Prostate gland (tissue), 2 donors: ENCODE measurements around the gene TMEM231. TPM values are rescaled to one million over a fixed set of nuclear protein-coding genes. Genes with fewer than 3 reads are reported as not detected.
"Not testable (repeated sequence)": the region's sequence is repeated elsewhere in the genome, so short reads cannot be mapped to it uniquely, and the experiment has no call there.

Experiments
- DNase-seq: peaks from one replicate; pipeline ENCODE4 v3.0.0-alpha.2; 2019; ENCODE audit warnings: low spot score
- H3K27ac ChIP-seq, 2 donors: fragments of 200-600 bp; sonication (generic); 2 replicates each; pipeline ENCODE4 v1.5.1; 2017 to 2019
- H3K27me3 ChIP-seq: fragments of 200-600 bp; sonication (generic); replicated peaks from 2 replicates; pipeline ENCODE4 v1.5.1; 2019; ENCODE audit not compliant: insufficient read depth
- H3K36me3 ChIP-seq, 2 donors: fragments of 200-600 bp; sonication (generic); 1 replicate in 1 of 2; 2 replicates in 1 of 2; pipeline versions ENCODE4 v1.5.1 to v1.8.1; 2017 to 2019
- H3K4me1 ChIP-seq: fragments of 200-600 bp; sonication (generic); replicated peaks from 2 replicates; pipeline ENCODE4 v1.5.1; 2019
- H3K4me3 ChIP-seq, 2 donors: fragments of 200-600 bp; sonication (generic); 2 replicates each; pipeline ENCODE4 v1.5.1; 2017 to 2019
- H3K9me3 ChIP-seq: fragments of 200-600 bp; sonication (generic); 2 replicates; pipeline ENCODE4 v1.5.1; 2017
- CTCF ChIP-seq, 4 experiments: fragments of 200-600 bp in 2 of 4; fragments of 450-650 bp in 2 of 4; sonication (generic) in 2 of 4; IDR thresholded peaks; 1 replicate in 3 of 4; 2 replicates in 1 of 4; pipeline ENCODE4 v1.5.1; 2016 to 2019; ENCODE audit warnings: antibody characterized with exemption in 4 of 4, mild to moderate bottlenecking in 2 of 4, moderate library complexity in 2 of 4
- POLR2A ChIP-seq: fragments of 450-650 bp; IDR thresholded peaks from one replicate; pipeline ENCODE4 v1.6.1; 2016; ENCODE audit warnings: antibody characterized with exemption, mild to moderate bottlenecking
- POLR2AphosphoS5 ChIP-seq: sonication (generic); formaldehyde crosslinking; IDR thresholded peaks from one replicate; pipeline ENCODE4 v1.6.1; 2017; ENCODE audit warnings: antibody characterized with exemption
- WGBS: methylation state at CpG from one replicate; pipeline ENCODE4 v1.1.5; 2018; 5-methylcytosine and 5-hydroxymethylcytosine counted together
- intact Hi-C: fragments of 100-400 bp; cut with DNase I; formaldehyde crosslinking; loops from one replicate; pipeline ENCODE4 v1.14.2; 2022
- total RNA-seq, 2 donors: library from RNA; depleted of rRNA; stranded (reverse); fragments of >200 nt; gene quantifications; one replicate each; pipeline ENCODE4 v1.1.0, GENCODE V29; 2016

TMEM231 gene
- total RNA-seq, 2 donors from 2014 or later = 7.7 to 17.2 TPM

- no peaks in the 10 kb centered on the region for H3K9me3 ChIP-seq
- H3K27ac ChIP-seq = no peak overlapping the region
- TF ChIP-seq CTCF (IDR thresholded peaks at IDR 0.05) = no peak
- TF ChIP-seq POLR2AphosphoS5 = no peak
- no peaks in the 10 kb centered on the region for H3K4me1 ChIP-seq
- WGBS = 60% methylated on average over 5 of the region's 5 CpGs
- H3K4me3 ChIP-seq = no peak overlapping the region
- H3K36me3 ChIP-seq = no peaks in the 10 kb centered on the region
- intact Hi-C loops = no loop called here
- H3K27me3 ChIP-seq = no peaks in the 10 kb centered on the region
- DNase-seq = no peak
Observed at GRCh38 chr16:75541236-75541635, 14.8 kb downstream of the TMEM231 start.

- WGBS = 39% methylated on average over 8 of the region's 10 CpGs
- DNase-seq, H3K9me3 ChIP-seq, H3K4me3 ChIP-seq, H3K36me3 ChIP-seq, H3K27ac ChIP-seq, H3K4me1 ChIP-seq, intact Hi-C loops, H3K27me3 ChIP-seq: not testable (repeated sequence)
Observed at GRCh38 chr16:75538882-75539565, 17.0 kb downstream of the TMEM231 start.

DNA sequence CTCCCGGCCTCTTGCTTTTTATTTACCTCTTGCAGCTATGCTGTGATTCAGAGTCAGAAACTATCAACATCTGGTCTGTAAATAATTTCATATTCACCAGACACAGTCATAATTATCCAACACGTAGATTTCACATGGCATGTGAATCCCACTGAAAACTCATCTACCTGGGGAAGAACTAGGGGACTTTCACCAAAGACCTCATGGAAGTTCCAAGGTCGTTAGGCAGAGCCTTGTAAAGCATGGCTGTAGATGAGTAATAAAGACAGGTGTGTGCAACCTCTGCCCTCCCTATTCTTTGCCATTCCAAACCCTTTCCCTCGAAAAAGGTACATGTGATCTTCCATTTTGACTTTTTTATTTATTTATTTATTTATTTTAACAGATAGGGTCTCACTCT, 18.3 kb downstream of the TMEM231 start:
- H3K4me1 ChIP-seq = no peaks in the 10 kb centered on the region
- H3K27ac ChIP-seq = no peak overlapping the region
- no peak for TF ChIP-seq POLR2A
- TF ChIP-seq CTCF (IDR thresholded peaks at IDR 0.05) = no peak
- no peak for TF ChIP-seq POLR2AphosphoS5
- H3K4me3 ChIP-seq = no peak overlapping the region
- H3K27me3 ChIP-seq = no peaks in the 10 kb centered on the region
- no peaks in the 10 kb centered on the region for H3K9me3 ChIP-seq
- intact Hi-C loops = no loop called here
- WGBS = 93% methylated on average over 4 of the region's 4 CpGs
- no peak for DNase-seq
- H3K36me3 ChIP-seq = no peaks in the 10 kb centered on the region

- intact Hi-C loops = no loop called here
- no peak for DNase-seq
- WGBS = 96% methylated on average over 7 of the region's 7 CpGs
- Histone ChIP-seq H3K27ac (no peak within 1 kb of the TSS), H3K9me3 (no peaks in the 10 kb centered on the region), H3K4me3 (no peak within 1 kb of the TSS), H3K36me3 (no peaks in the 10 kb centered on the region), H3K27me3 (no peaks in the 10 kb centered on the region), H3K4me1 (no peaks in the 10 kb centered on the region)
- TF ChIP-seq POLR2A (no peak), CTCF (IDR thresholded peaks at IDR 0.05) (no peak), POLR2AphosphoS5 (no peak)
Observed at GRCh38 chr16:75535901-75536300, 20.2 kb downstream of the TMEM231 start, which contains the start of gene CHST5. CHST5 (minus strand) TSS chr16:75536108; CDS start chr16:75530384, 5,724 bp downstream.

GRCh38 chr16:75535211-75535843, 20.7 kb downstream of the TMEM231 start:
- TF ChIP-seq POLR2A = no peak
- TF ChIP-seq POLR2AphosphoS5 = no peak
- TF ChIP-seq CTCF (IDR thresholded peaks at IDR 0.05) = no peak
- H3K9me3 ChIP-seq = no peaks in the 10 kb centered on the region
- H3K36me3 ChIP-seq = no peaks in the 10 kb centered on the region
- H3K4me1 ChIP-seq = no peaks in the 10 kb centered on the region
- 73% methylated on average over 30 of the region's 34 CpGs for WGBS
- H3K27me3 ChIP-seq = no peaks in the 10 kb centered on the region
- H3K27ac ChIP-seq = no peak overlapping the region
- no peak for DNase-seq
- no peak overlapping the region for H3K4me3 ChIP-seq
- intact Hi-C loops = no loop called here
